Nephron progenitor cell (in vitro differentiated cells): ENCODE measurements around the gene HNRNPUL2.
"Not testable (repeated sequence)": the region's sequence is repeated elsewhere in the genome, so short reads cannot be mapped to it uniquely, and the experiment has no call there.

Experiments
- DNase-seq: peaks from one replicate; pipeline ENCODE4 v3.0.0; 2021
- H3K27ac Mint-ChIP-seq: 2 replicates; pipeline ENCODE4 v1.8.0; 2021; ENCODE audit warnings: mild to moderate bottlenecking, moderate library complexity, mixed read lengths
- H3K27me3 Mint-ChIP-seq: 2 replicates; pipeline ENCODE4 v1.8.0; 2021; ENCODE audit warnings: mild to moderate bottlenecking, low read depth, mixed read lengths; ENCODE audit not compliant: poor library complexity
- H3K36me3 Mint-ChIP-seq: 2 replicates; pipeline ENCODE4 v1.8.0; 2021; ENCODE audit warnings: low read depth, mixed read lengths
- H3K4me1 Mint-ChIP-seq: 2 replicates; pipeline ENCODE4 v1.8.0; 2021; ENCODE audit warnings: mixed read lengths
- H3K4me3 Mint-ChIP-seq: 2 replicates; pipeline ENCODE4 v1.8.0; 2021; ENCODE audit warnings: mild to moderate bottlenecking, moderate library complexity, mixed read lengths
- H3K9me3 Mint-ChIP-seq: 2 replicates; pipeline ENCODE4 v1.8.0; 2021; ENCODE audit warnings: mild to moderate bottlenecking, moderate library complexity, mixed read lengths
- TF ChIP-seq, protein P1 (sequence below): fragments of 200-600 bp; sonication (generic); IDR thresholded peaks from 2 replicates; pipeline ENCODE4 v1.5.0; 2021; ENCODE audit warnings: antibody characterized with exemption

HNRNPUL2 gene

GRCh38 chr11:62676698-62677097, 50.6 kb downstream of the HNRNPUL2 start:
- no peak for DNase-seq
- Mint-ChIP-seq H3K4me1 (peaks cover 53% of the 10 kb centered on the region), H3K9me3 (no peaks in the 10 kb centered on the region), H3K27ac (peak overlapping the region; percentile 53), H3K27me3 (no peaks in the 10 kb centered on the region), H3K36me3 (peaks cover 26% of the 10 kb centered on the region), H3K4me3 (peak overlapping the region; percentile 88)
- TF ChIP-seq, protein P1, sequence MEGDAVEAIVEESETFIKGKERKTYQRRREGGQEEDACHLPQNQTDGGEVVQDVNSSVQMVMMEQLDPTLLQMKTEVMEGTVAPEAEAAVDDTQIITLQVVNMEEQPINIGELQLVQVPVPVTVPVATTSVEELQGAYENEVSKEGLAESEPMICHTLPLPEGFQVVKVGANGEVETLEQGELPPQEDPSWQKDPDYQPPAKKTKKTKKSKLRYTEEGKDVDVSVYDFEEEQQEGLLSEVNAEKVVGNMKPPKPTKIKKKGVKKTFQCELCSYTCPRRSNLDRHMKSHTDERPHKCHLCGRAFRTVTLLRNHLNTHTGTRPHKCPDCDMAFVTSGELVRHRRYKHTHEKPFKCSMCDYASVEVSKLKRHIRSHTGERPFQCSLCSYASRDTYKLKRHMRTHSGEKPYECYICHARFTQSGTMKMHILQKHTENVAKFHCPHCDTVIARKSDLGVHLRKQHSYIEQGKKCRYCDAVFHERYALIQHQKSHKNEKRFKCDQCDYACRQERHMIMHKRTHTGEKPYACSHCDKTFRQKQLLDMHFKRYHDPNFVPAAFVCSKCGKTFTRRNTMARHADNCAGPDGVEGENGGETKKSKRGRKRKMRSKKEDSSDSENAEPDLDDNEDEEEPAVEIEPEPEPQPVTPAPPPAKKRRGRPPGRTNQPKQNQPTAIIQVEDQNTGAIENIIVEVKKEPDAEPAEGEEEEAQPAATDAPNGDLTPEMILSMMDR: no peak

DNA sequence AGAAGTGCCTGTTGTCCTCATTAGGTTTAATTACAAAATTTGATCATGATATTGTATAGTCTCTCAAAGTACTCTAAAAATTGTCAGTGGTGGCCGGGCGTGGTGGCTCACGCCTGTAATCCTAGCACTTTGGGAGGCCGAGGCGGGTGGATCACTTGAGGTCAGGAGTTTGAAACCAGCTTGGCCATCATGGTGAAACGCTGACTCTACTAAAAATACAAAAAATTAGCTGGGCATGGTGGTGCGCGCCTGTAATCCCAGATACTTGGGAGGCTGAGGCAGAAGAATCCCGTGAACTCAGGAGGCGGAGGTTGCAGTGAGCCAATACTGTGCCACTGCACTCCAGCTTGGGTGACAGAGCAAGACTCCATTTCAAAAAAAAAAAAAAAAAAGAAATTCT, 51.8 kb downstream of the HNRNPUL2 start:
- H3K9me3 Mint-ChIP-seq, H3K4me3 Mint-ChIP-seq, H3K27me3 Mint-ChIP-seq, DNase-seq, H3K27ac Mint-ChIP-seq: not testable (repeated sequence)
- peaks cover 55% of the 10 kb centered on the region for H3K4me1 Mint-ChIP-seq
- H3K36me3 Mint-ChIP-seq: peaks cover 26% of the 10 kb centered on the region

- H3K36me3 Mint-ChIP-seq: peaks cover 30% of the 10 kb centered on the region
- no peak for DNase-seq
- no peaks in the 10 kb centered on the region for H3K9me3 Mint-ChIP-seq
- peaks cover 51% of the 10 kb centered on the region for H3K4me1 Mint-ChIP-seq
- peak overlapping the region; percentile 99 for H3K4me3 Mint-ChIP-seq
- TF ChIP-seq, protein P1: no peak
- peak overlapping the region; percentile 66 for H3K27ac Mint-ChIP-seq
- no peaks in the 10 kb centered on the region for H3K27me3 Mint-ChIP-seq
Observed at GRCh38 chr11:62673196-62673525, 54.1 kb downstream of the HNRNPUL2 start.

- peak; percentile 81 for DNase-seq
- no peaks in the 10 kb centered on the region for H3K9me3 Mint-ChIP-seq
- H3K4me3 Mint-ChIP-seq: peak within 1 kb of the TSS; percentile 99
- no peaks in the 10 kb centered on the region for H3K27me3 Mint-ChIP-seq
- H3K27ac Mint-ChIP-seq: peak within 1 kb of the TSS; percentile 98
- H3K4me1 Mint-ChIP-seq: peaks cover 46% of the 10 kb centered on the region
- TF ChIP-seq, protein P1: no peak
- peaks cover 29% of the 10 kb centered on the region for H3K36me3 Mint-ChIP-seq
Observed at GRCh38 chr11:62671608-62672389, 55.5 kb downstream of the HNRNPUL2 start, which contains the start of the genes LBHD1 and UQCC3. TSS of gene LBHD1 (minus strand) at chr11:62672267. CDS start at chr11:62670031, 2,236 bp downstream. TSS of gene UQCC3 (plus strand) at chr11:62671673. CDS start at chr11:62671746, 73 bp downstream.

DNA sequence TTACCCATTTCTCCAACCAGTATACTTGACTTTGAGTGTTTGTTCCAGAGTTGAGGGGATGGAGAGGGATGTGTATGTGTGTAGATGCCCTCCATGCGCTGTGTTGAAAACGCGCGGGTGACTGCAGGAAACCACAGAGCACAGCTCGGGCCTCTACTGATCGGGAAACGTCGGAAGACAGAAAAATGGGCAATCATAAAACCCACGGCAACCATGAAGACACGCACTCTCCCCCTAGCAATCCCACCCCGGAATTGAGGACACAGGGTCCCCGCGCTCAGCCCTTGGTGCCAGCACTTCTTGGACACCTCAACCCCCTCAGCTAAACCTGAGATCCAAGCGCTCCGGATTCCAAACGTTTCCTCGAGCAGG, 56.0 kb downstream of the HNRNPUL2 start:
- peak overlapping the region; percentile 99 for H3K4me3 Mint-ChIP-seq
- peaks cover 49% of the 10 kb centered on the region for H3K4me1 Mint-ChIP-seq
- TF ChIP-seq, protein P1: no peak
- DNase-seq: no peak
- H3K9me3 Mint-ChIP-seq: no peaks in the 10 kb centered on the region
- peak overlapping the region; percentile 98 for H3K27ac Mint-ChIP-seq
- no peaks in the 10 kb centered on the region for H3K27me3 Mint-ChIP-seq
- H3K36me3 Mint-ChIP-seq: peaks cover 23% of the 10 kb centered on the region

- H3K36me3 Mint-ChIP-seq: peaks cover 16% of the 10 kb centered on the region
- TF ChIP-seq, protein P1: no peak
- H3K9me3 Mint-ChIP-seq: no peaks in the 10 kb centered on the region
- H3K4me3 Mint-ChIP-seq: peak overlapping the region; percentile 99
- peaks cover 55% of the 10 kb centered on the region for H3K4me1 Mint-ChIP-seq
- H3K27me3 Mint-ChIP-seq: no peaks in the 10 kb centered on the region
- DNase-seq: no peak
- H3K27ac Mint-ChIP-seq: peak overlapping the region; percentile 50
Observed at GRCh38 chr11:62669420-62670161, 57.7 kb downstream of the HNRNPUL2 start.
